ENCODE data around the gene ATP6V0D1.

GRCh38 chr16:67519242-67519641 is 38.3 kb upstream of the ATP6V0D1 start:
- TF ChIP-seq TEAD4 (IDR thresholded peaks at IDR 0.05) (no peak), EP300 (IDR thresholded peaks at IDR 0.05; ENCODE audit: borderline replicate concordance) (no peak), EGR1 (IDR thresholded peaks at IDR 0.05) (no peak), ZBTB7A (IDR thresholded peaks at IDR 0.05; ENCODE audit: low read depth) (no peak), RAD21 (IDR thresholded peaks at IDR 0.05; ENCODE audit: low read depth) (no peak), CREB1 (IDR thresholded peaks at IDR 0.05; ENCODE audit: low read depth) (no peak), MAX (IDR thresholded peaks at IDR 0.05) (no peak), CEBPB (IDR thresholded peaks at IDR 0.05) (no peak), TAF1 (IDR thresholded peaks at IDR 0.05; ENCODE audit: low read depth) (no peak)
- TF ChIP-seq, protein P1, sequence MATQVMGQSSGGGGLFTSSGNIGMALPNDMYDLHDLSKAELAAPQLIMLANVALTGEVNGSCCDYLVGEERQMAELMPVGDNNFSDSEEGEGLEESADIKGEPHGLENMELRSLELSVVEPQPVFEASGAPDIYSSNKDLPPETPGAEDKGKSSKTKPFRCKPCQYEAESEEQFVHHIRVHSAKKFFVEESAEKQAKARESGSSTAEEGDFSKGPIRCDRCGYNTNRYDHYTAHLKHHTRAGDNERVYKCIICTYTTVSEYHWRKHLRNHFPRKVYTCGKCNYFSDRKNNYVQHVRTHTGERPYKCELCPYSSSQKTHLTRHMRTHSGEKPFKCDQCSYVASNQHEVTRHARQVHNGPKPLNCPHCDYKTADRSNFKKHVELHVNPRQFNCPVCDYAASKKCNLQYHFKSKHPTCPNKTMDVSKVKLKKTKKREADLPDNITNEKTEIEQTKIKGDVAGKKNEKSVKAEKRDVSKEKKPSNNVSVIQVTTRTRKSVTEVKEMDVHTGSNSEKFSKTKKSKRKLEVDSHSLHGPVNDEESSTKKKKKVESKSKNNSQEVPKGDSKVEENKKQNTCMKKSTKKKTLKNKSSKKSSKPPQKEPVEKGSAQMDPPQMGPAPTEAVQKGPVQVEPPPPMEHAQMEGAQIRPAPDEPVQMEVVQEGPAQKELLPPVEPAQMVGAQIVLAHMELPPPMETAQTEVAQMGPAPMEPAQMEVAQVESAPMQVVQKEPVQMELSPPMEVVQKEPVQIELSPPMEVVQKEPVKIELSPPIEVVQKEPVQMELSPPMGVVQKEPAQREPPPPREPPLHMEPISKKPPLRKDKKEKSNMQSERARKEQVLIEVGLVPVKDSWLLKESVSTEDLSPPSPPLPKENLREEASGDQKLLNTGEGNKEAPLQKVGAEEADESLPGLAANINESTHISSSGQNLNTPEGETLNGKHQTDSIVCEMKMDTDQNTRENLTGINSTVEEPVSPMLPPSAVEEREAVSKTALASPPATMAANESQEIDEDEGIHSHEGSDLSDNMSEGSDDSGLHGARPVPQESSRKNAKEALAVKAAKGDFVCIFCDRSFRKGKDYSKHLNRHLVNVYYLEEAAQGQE (IDR thresholded peaks at IDR 0.05; ENCODE audit: low read depth), result no peak
